K562 (cell line): Measurements from ENCODE around the gene RC3H2. TPM values are rescaled to one million over a fixed set of nuclear protein-coding genes. Genes with fewer than 3 reads are reported as not detected.

ENCODE experiments used
- CCAR2 ChIP-seq: fragments of 200-400 bp; formaldehyde crosslinking; IDR thresholded peaks from 2 replicates; pipeline ENCODE4 v1.6.1; 2017; ENCODE audit warnings: mild to moderate bottlenecking, low read depth, low read length
- CHD1 ChIP-seq: fragments of 200-600 bp; sonication (generic); IDR thresholded peaks from one replicate; pipeline ENCODE4 v1.6.1; 2012; ENCODE audit warnings: mild to moderate bottlenecking, moderate library complexity, low read length, inconsistent platforms
- DEAF1 ChIP-seq: fragments of 450-650 bp; formaldehyde crosslinking; IDR thresholded peaks from 2 replicates; pipeline ENCODE4 v1.4.0; 2020; ENCODE audit warnings: mild to moderate bottlenecking, moderate library complexity
- FOXJ3 ChIP-seq: sonication (generic); formaldehyde crosslinking; IDR thresholded peaks from 2 replicates; pipeline ENCODE4 v1.4.0; 2020; ENCODE audit warnings: mild to moderate bottlenecking, missing genetic modification reagents
- JUND ChIP-seq, 2 experiments: IDR thresholded peaks; 2 replicates in 1 of 2; 3 replicates in 1 of 2; pipeline ENCODE4 v1.6.1; 2011; ENCODE audit warnings: borderline replicate concordance in 2 of 2, low read depth in 2 of 2, low read length in 2 of 2, improper control_type of control experiment in 1 of 2, missing biosample characterization in 1 of 2, missing genetic modification characterization in 1 of 2, missing genetic modification reagents in 1 of 2
- MEIS2 ChIP-seq: fragments of 450-650 bp; IDR thresholded peaks from 2 replicates; pipeline ENCODE4 v1.6.1; 2014; ENCODE audit warnings: mild to moderate bottlenecking; ENCODE audit not compliant: partially characterized antibody
- MTA3 ChIP-seq: fragments of 450-650 bp; formaldehyde crosslinking; IDR thresholded peaks from 2 replicates; pipeline ENCODE4 v1.6.1; 2017; ENCODE audit warnings: mild to moderate bottlenecking, borderline replicate concordance
- SNIP1 ChIP-seq: fragments of 450-650 bp; IDR thresholded peaks from 2 replicates; pipeline ENCODE4 v1.7.1; 2017; ENCODE audit warnings: low read depth, mild to moderate bottlenecking
- SNRNP70 ChIP-seq: fragments of 200-400 bp; formaldehyde crosslinking; optimal IDR thresholded peaks from 2 replicates; pipeline ENCODE3; 2017; ENCODE audit warnings: low read depth, low read length
- TCF7 ChIP-seq: sonication (generic); IDR thresholded peaks from 2 replicates; pipeline ENCODE4 v1.6.1; 2016; ENCODE audit warnings: antibody characterized with exemption, borderline replicate concordance
- ZNF217 ChIP-seq: sonication (generic); formaldehyde crosslinking; IDR thresholded peaks from 2 replicates; pipeline ENCODE4 v1.8.0; 2022; ENCODE audit warnings: mild to moderate bottlenecking, missing genetic modification reagents
- ZNF232 ChIP-seq: sonication (generic); formaldehyde crosslinking; IDR thresholded peaks from 2 replicates; pipeline ENCODE4 v1.8.0; 2022; ENCODE audit warnings: mild to moderate bottlenecking, missing genetic modification reagents
- ZSCAN29 ChIP-seq: fragments of 450-650 bp; IDR thresholded peaks from 2 replicates; pipeline ENCODE4 v1.6.1; 2017
- polyA plus RNA-seq, 8 experiments: library from polyadenylated mRNA; depleted of rRNA in 4 of 8; stranded (reverse) in 5 of 8; unstranded in 3 of 8; fragments of >200 nt; fragmentation: Nextera tagmentation in 2 of 8; fragmentation: Illumina TruSeq in 1 of 8; extraction: Ambion mirVana in 2 of 8; extraction: Trizol in 1 of 8; gene quantifications; 2 replicates each; pipeline versions ENCODE4 v1.2.1 to v1.2.3, GENCODE V29; 2011 to 2014; ENCODE audit warnings: inconsistent platforms in 1 of 8, missing spikeins in 1 of 8
- total RNA-seq, 7 experiments: library from RNA; depleted of rRNA in 6 of 7; stranded (reverse); fragments of >200 nt in 6 of 7; fragmentation: Illumina TruSeq in 2 of 7; extraction: Trizol in 2 of 7; gene quantifications; 2 replicates each; pipeline versions ENCODE4 v1.2.1 to v1.2.3, GENCODE V29; 2011 to 2021; ENCODE audit warnings: low replicate concordance in 1 of 7
- TF ChIP-seq, protein P1 (sequence below): sonication (generic); formaldehyde crosslinking; IDR thresholded peaks from 2 replicates; pipeline ENCODE4 v1.8.1; 2023; ENCODE audit warnings: mild to moderate bottlenecking, missing genetic modification reagents
- TF ChIP-seq, protein P2 (sequence below): fragments of 250-450 bp; sonication (Bioruptor Pico); IDR thresholded peaks from 2 replicates; pipeline ENCODE4 v1.8.0; 2022; ENCODE audit warnings: moderate library complexity, mild to moderate bottlenecking, inconsistent platforms

The RC3H2 gene
- total and polyA plus RNA-seq, 9 of the 15 experiments (the other 6 are each of a cell fraction or from before 2014, with no cell fraction given), result 5.6 to 35.4 (median 18.6) TPM

- no peak for TF ChIP-seq TCF7
- no peak for TF ChIP-seq SNIP1
- TF ChIP-seq CCAR2, result no peak
- no peak for TF ChIP-seq FOXJ3
- peak; percentile 41 for TF ChIP-seq MEIS2
- TF ChIP-seq JUND (IDR thresholded peaks at IDR 0.05; ENCODE audit: borderline replicate concordance, low read depth, low read length), result peak; percentile 63
- peak; percentile 48; the same call in 2 of the 3 replicates for TF ChIP-seq JUND (tag; IDR thresholded peaks at IDR 0.05; ENCODE audit: borderline replicate concordance, low read depth, low read length)
- TF ChIP-seq DEAF1 (CRISPR knock-in tag), result no peak
- TF ChIP-seq SNRNP70, result no peak
- TF ChIP-seq MTA3, result no peak
- TF ChIP-seq ZNF232 (CRISPR knock-in tag), result no peak
- TF ChIP-seq, protein P1, sequence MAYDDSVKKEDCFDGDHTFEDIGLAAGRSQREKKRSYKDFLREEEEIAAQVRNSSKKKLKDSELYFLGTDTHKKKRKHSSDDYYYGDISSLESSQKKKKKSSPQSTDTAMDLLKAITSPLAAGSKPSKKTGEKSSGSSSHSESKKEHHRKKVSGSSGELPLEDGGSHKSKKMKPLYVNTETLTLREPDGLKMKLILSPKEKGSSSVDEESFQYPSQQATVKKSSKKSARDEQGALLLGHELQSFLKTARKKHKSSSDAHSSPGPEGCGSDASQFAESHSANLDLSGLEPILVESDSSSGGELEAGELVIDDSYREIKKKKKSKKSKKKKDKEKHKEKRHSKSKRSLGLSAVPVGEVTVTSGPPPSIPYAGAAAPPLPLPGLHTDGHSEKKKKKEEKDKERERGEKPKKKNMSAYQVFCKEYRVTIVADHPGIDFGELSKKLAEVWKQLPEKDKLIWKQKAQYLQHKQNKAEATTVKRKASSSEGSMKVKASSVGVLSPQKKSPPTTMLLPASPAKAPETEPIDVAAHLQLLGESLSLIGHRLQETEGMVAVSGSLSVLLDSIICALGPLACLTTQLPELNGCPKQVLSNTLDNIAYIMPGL (CRISPR knock-in tag), result no peak
- TF ChIP-seq CHD1, result no peak
- TF ChIP-seq, protein P2, sequence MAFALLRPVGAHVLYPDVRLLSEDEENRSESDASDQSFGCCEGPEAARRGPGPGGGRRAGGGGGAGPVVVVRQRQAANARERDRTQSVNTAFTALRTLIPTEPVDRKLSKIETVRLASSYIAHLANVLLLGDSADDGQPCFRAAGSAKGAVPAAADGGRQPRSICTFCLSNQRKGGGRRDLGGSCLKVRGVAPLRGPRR, result no peak
- no peak for TF ChIP-seq ZSCAN29
- TF ChIP-seq ZNF217 (CRISPR knock-in tag), result no peak
Observed at GRCh38 chr9:122806661-122807060, 98.5 kb downstream of the RC3H2 start (continued).
